CD4-positive, alpha-beta T cell treated with Interleukin-10 for 1 hour (primary cell): ENCODE results near the gene KBTBD2.
"Not testable (repeated sequence)": the region's sequence is repeated elsewhere in the genome, so short reads cannot be mapped to it uniquely, and the experiment has no call there.

Source experiments
- DNase-seq: peaks from one replicate; pipeline ENCODE4 v3.0.0-alpha.2; 2020

KBTBD2 gene

GRCh38 chr7:32848655-32849054 is 42.9 kb downstream of the KBTBD2 start:
- DNase-seq: not testable (repeated sequence)

GRCh38 chr7:32846630-32847225 is 44.8 kb downstream of the KBTBD2 start:
- peak; percentile 90 for DNase-seq

- not testable (repeated sequence) for DNase-seq
Observed at GRCh38 chr7:32844748-32845147, 46.8 kb downstream of the KBTBD2 start.

- not testable (repeated sequence) for DNase-seq
Observed at GRCh38 chr7:32843763-32844162, 47.8 kb downstream of the KBTBD2 start.

- not testable (repeated sequence) for DNase-seq
Observed at GRCh38 chr7:32839846-32840245, 51.7 kb downstream of the KBTBD2 start.

GRCh38 chr7:32828996-32829752 is 62.4 kb downstream of the KBTBD2 start:
- not testable (repeated sequence) for DNase-seq
